ENCODE data around the gene RAB36.

- TF ChIP-seq, protein P1, sequence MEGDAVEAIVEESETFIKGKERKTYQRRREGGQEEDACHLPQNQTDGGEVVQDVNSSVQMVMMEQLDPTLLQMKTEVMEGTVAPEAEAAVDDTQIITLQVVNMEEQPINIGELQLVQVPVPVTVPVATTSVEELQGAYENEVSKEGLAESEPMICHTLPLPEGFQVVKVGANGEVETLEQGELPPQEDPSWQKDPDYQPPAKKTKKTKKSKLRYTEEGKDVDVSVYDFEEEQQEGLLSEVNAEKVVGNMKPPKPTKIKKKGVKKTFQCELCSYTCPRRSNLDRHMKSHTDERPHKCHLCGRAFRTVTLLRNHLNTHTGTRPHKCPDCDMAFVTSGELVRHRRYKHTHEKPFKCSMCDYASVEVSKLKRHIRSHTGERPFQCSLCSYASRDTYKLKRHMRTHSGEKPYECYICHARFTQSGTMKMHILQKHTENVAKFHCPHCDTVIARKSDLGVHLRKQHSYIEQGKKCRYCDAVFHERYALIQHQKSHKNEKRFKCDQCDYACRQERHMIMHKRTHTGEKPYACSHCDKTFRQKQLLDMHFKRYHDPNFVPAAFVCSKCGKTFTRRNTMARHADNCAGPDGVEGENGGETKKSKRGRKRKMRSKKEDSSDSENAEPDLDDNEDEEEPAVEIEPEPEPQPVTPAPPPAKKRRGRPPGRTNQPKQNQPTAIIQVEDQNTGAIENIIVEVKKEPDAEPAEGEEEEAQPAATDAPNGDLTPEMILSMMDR (IDR thresholded peaks at IDR 0.05), result no peak
- no peak for TF ChIP-seq POLR2A (IDR thresholded peaks at IDR 0.05)
Observed at GRCh38 chr22:23155143-23155542, 9.9 kb downstream of the RAB36 start.

Measured in adrenal gland (tissue), 5 donors.